Neural cell (in vitro differentiated cells): ENCODE data around the gene ATP13A1.

Source experiments
- CTCF ChIP-seq: fragments of 450-650 bp; IDR thresholded peaks from 2 replicates; pipeline ENCODE4 v1.5.1; 2014; ENCODE audit warnings: antibody characterized with exemption, mild to moderate bottlenecking, moderate library complexity; ENCODE audit not compliant: poor library complexity, severe bottlenecking
- EP300 ChIP-seq: fragments of 450-650 bp; conservative IDR thresholded peaks from 2 replicates; pipeline ENCODE4 v1.6.1; 2014; ENCODE audit warnings: antibody characterized with exemption, mild to moderate bottlenecking, moderate library complexity; ENCODE audit not compliant: poor library complexity, severe bottlenecking
- EZH2 ChIP-seq: fragments of 200-600, 300-800 bp; shearing (Covaris generic), sonication (generic); IDR thresholded peaks from 2 replicates; pipeline ENCODE4 v1.6.1; 2014; ENCODE audit warnings: antibody characterized with exemption, low read length, borderline replicate concordance, mild to moderate bottlenecking; ENCODE audit not compliant: insufficient read depth, poor library complexity, severe bottlenecking
- POLR2AphosphoS5 ChIP-seq: IDR thresholded peaks from 2 replicates; pipeline ENCODE4 v1.6.1; 2012
- RAD21 ChIP-seq: fragments of 450-650 bp; conservative IDR thresholded peaks from 2 replicates; pipeline ENCODE4 v1.6.1; 2014; ENCODE audit warnings: antibody characterized with exemption, mild to moderate bottlenecking, moderate library complexity
- TAF1 ChIP-seq: IDR thresholded peaks from 2 replicates; pipeline ENCODE4 v1.6.1; 2012; ENCODE audit warnings: low read depth

DNA sequence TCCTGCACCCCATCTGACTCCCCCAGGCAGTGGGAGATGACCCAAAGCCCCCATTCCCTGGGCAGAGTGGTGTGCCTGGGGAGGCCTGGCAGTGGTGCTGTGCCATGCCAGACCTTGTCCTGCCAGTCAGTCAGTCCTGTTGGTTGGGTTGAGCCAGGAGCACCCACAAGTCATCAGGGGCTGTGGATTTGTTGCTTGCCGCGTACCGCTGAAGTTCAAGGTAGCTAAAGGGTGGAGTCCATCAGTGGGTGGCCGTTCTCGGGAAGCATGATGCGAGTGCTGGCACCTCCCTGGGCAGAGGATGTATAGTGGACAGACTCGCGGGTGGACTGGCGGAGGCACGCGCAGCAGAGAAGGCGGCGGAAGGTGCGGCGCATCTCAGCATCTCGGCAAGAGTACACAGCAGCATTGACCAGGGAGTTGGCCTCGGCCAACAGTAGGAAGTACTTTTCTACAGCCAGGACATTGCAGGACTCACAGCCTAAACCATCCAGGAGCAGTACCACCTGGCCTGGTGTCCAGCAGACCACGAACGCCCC is 39.4 kb downstream of the ATP13A1 start:
- TF ChIP-seq CTCF: no peak
- TF ChIP-seq EZH2: no peak
- TF ChIP-seq POLR2AphosphoS5: no peak
- no peak for TF ChIP-seq RAD21
- no peak for TF ChIP-seq EP300
- no peak for TF ChIP-seq TAF1
